K562 treated with DMSO at 1 percent for 4 hours (cell line): ENCODE data around the gene UBE3D. TPM values are rescaled to one million over a fixed set of nuclear protein-coding genes. Genes with fewer than 3 reads are reported as not detected.

Experiments used
- total RNA-seq: library from RNA; unstranded; fragments of 300-600 nt; gene quantifications from 2 replicates; pipeline ENCODE4 v1.2.3, GENCODE V29; 2022; ENCODE audit not compliant: insufficient read depth

UBE3D gene, protein sequence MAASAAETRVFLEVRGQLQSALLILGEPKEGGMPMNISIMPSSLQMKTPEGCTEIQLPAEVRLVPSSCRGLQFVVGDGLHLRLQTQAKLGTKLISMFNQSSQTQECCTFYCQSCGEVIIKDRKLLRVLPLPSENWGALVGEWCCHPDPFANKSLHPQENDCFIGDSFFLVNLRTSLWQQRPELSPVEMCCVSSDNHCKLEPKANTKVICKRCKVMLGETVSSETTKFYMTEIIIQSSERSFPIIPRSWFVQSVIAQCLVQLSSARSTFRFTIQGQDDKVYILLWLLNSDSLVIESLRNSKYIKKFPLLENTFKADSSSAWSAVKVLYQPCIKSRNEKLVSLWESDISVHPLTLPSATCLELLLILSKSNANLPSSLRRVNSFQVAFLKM
- total RNA-seq = 4.0 and 4.1 TPM in 2 replicates

GRCh38 chr6:83065511-83066192 lies at the start of gene UBE3D:
TSS of gene UBE3D (minus strand) at chr6:83065841. CDS start at chr6:83065718, 123 bp downstream.

GRCh38 chr6:83067448-83068439 lies 2.1 kb upstream of the UBE3D start, which contains the start of gene DOP1A:
TSS of gene DOP1A (plus strand) at chr6:83067671. CDS start at chr6:83096978, 29,307 bp downstream.

Other genes with a start within 250 kb of the UBE3D start
- gene DOP1A, start 1.8 kb upstream of the UBE3D start, total RNA-seq = 2.7 and 4.1 TPM in 2 replicates
- gene PGM3, start 127.4 kb upstream of the UBE3D start, total RNA-seq = 29.2 and 38.9 TPM in 2 replicates
- gene RWDD2A, start 127.5 kb upstream of the UBE3D start, total RNA-seq = 2.3 and 2.7 TPM in 2 replicates